H1 (cell line): Measurements from ENCODE around the gene GPNMB. TPM values are rescaled to one million over a fixed set of nuclear protein-coding genes. Genes with fewer than 3 reads are reported as not detected.

Source experiments
- CTCF ChIA-PET: fragments of 300-600 bp; sonication (Branson Sonifier 250); formaldehyde crosslinking; loops from one replicate; lab custom pipeline; 2021; ENCODE audit not compliant: partially characterized antibody; lab: Charles Lee
- POLR2A ChIA-PET: fragments of 300-600 bp; sonication (Branson Sonifier 250); formaldehyde crosslinking; loops from one replicate; lab custom pipeline; 2021; ENCODE audit warnings: inconsistent platforms; ENCODE audit not compliant: partially characterized antibody; lab: Charles Lee
- DNase-seq, 2 experiments: peaks; one replicate each; pipeline versions ENCODE4 v3.0.0 to v3.0.0-alpha.2; 2010 to 2022; ENCODE audit warnings: low spot score in 2 of 2, low read depth in 1 of 2, mixed read lengths in 1 of 2
- FAIRE-seq: peaks from 2 replicates; lab custom pipeline; 2011; peaks lifted over from hg19 to GRCh38; lab: Jason Lieb, UNC
- H2AFZ ChIP-seq: 2 replicates; pipeline ENCODE4 v1.8.1; 2012; ENCODE audit warnings: low read length, inconsistent platforms
- H2AK5ac ChIP-seq: 2 replicates; pipeline ENCODE4 v1.6.1; 2013; ENCODE audit warnings: low read depth, low read length
- H2BK120ac ChIP-seq: replicated peaks from 2 replicates; pipeline ENCODE3; 2013; ENCODE audit warnings: low read depth, low read length, inconsistent platforms
- H2BK12ac ChIP-seq: 2 replicates; pipeline ENCODE4 v1.6.1; 2013; ENCODE audit warnings: low read depth, low read length
- H2BK15ac ChIP-seq: 2 replicates; pipeline ENCODE4 v1.6.1; 2013; ENCODE audit warnings: low read length
- H2BK20ac ChIP-seq: 2 replicates; pipeline ENCODE4 v1.6.1; 2013; ENCODE audit warnings: low read length
- H2BK5ac ChIP-seq: 2 replicates; pipeline ENCODE4 v1.6.1; 2013; ENCODE audit warnings: low read depth, low read length
- H3K14ac ChIP-seq: 2 replicates; pipeline ENCODE4 v1.6.1; 2013; ENCODE audit warnings: inconsistent platforms; ENCODE audit not compliant: insufficient read length
- H3K18ac ChIP-seq: 2 replicates; pipeline ENCODE4 v1.6.1; 2013; ENCODE audit warnings: low read length; ENCODE audit errors: extremely low read depth
- H3K23ac ChIP-seq: 2 replicates; pipeline ENCODE4 v1.6.1; 2013; ENCODE audit warnings: inconsistent platforms; ENCODE audit not compliant: insufficient read length
- H3K23me2 ChIP-seq: 2 replicates; pipeline ENCODE4 v1.6.1; 2013; ENCODE audit warnings: low read depth, low read length
- H3K27ac ChIP-seq: 2 replicates; pipeline ENCODE4 v1.6.1; 2011; ENCODE audit warnings: low read depth, low read length, inconsistent platforms
- H3K27me3 ChIP-seq, 4 experiments: replicated peaks in 1 of 4; 1 replicate in 1 of 4; 2 replicates in 3 of 4; pipeline versions ENCODE4 v1.6.1 to v1.8.1; 2011 to 2013; ENCODE audit warnings: low read length in 3 of 4, mild to moderate bottlenecking in 3 of 4, inconsistent platforms in 2 of 4, mixed read lengths in 2 of 4, moderate library complexity in 1 of 4; ENCODE audit not compliant: control insufficient read depth in 3 of 4, insufficient read depth in 3 of 4; ENCODE audit errors: extremely low read depth in 1 of 4
- H3K36me3 ChIP-seq, 4 experiments: 2 replicates each; pipeline versions ENCODE4 v1.6.1 to v1.8.1; 2011 to 2013; ENCODE audit warnings: mild to moderate bottlenecking in 4 of 4, low read length in 3 of 4, moderate library complexity in 2 of 4, control low read depth in 1 of 4, inconsistent platforms in 1 of 4; ENCODE audit not compliant: insufficient read depth in 4 of 4, control insufficient read depth in 2 of 4
- H3K4ac ChIP-seq: replicated peaks from 2 replicates; pipeline ENCODE3; 2013; ENCODE audit warnings: low read length, low read depth, mixed read lengths, inconsistent platforms; ENCODE audit not compliant: insufficient read length
- H3K4me1 ChIP-seq, 4 experiments: replicated peaks in 1 of 4; 1 replicate in 1 of 4; 2 replicates in 3 of 4; pipeline versions ENCODE4 v1.6.1 to v1.8.1; 2011 to 2013; ENCODE audit warnings: low read length in 3 of 4, inconsistent platforms in 2 of 4, mixed read lengths in 1 of 4; ENCODE audit not compliant: insufficient read depth in 4 of 4, control insufficient read depth in 3 of 4
- H3K4me2 ChIP-seq, 2 experiments: 2 replicates each; pipeline versions ENCODE4 v1.6.1 to v1.8.1; 2011 to 2013; ENCODE audit warnings: low read depth in 2 of 2, low read length in 2 of 2, control low read depth in 1 of 2, inconsistent platforms in 1 of 2, mild to moderate bottlenecking in 1 of 2; ENCODE audit not compliant: insufficient read depth in 1 of 2
- H3K4me3 ChIP-seq, 4 experiments: fragments of 200-600, 300-600 bp in 1 of 4; sonication (generic), shearing (Covaris generic), sonication (Bioruptor Twin) in 1 of 4; 2 replicates each; pipeline versions ENCODE4 v1.5.1 to v1.8.1; 2011 to 2016; ENCODE audit warnings: low read length in 4 of 4, low read depth in 3 of 4, control low read depth in 2 of 4, inconsistent platforms in 2 of 4, mild to moderate bottlenecking in 2 of 4, mixed read lengths in 1 of 4, moderate library complexity in 1 of 4; ENCODE audit not compliant: insufficient read depth in 2 of 4; ENCODE audit errors: extremely low read depth in 1 of 4
- H3K56ac ChIP-seq: replicated peaks from 2 replicates; pipeline ENCODE3; 2013; ENCODE audit warnings: low read depth, mild to moderate bottlenecking, mixed read lengths, low read length, inconsistent platforms; ENCODE audit not compliant: insufficient read length
- H3K79me1 ChIP-seq: 2 replicates; pipeline ENCODE4 v1.6.1; 2013; ENCODE audit warnings: low read depth, low read length, control low read depth
- H3K79me2 ChIP-seq, 2 experiments: 2 replicates each; pipeline versions ENCODE4 v1.6.1 to v1.8.1; 2012 to 2013; ENCODE audit warnings: low read length in 2 of 2, mild to moderate bottlenecking in 2 of 2, inconsistent platforms in 1 of 2; ENCODE audit not compliant: insufficient read depth in 2 of 2, control insufficient read depth in 1 of 2
- H3K9ac ChIP-seq, 4 experiments: replicated peaks in 1 of 4; 1 replicate in 1 of 4; 2 replicates in 3 of 4; pipeline versions ENCODE4 v1.6.1 to v1.8.1; 2011 to 2013; ENCODE audit warnings: low read depth in 3 of 4, low read length in 3 of 4, control low read depth in 2 of 4, mild to moderate bottlenecking in 2 of 4, moderate library complexity in 2 of 4, inconsistent platforms in 1 of 4; ENCODE audit errors: extremely low read depth in 1 of 4
- H3K9me3 ChIP-seq, 2 experiments: 2 replicates each; pipeline versions ENCODE4 v1.6.1 to v1.8.1; 2012 to 2013; ENCODE audit warnings: mild to moderate bottlenecking in 2 of 2, moderate library complexity in 2 of 2, control low read depth in 1 of 2, inconsistent platforms in 1 of 2, low read depth in 1 of 2, low read length in 1 of 2, mixed read lengths in 1 of 2; ENCODE audit not compliant: insufficient read depth in 2 of 2
- H4K20me1 ChIP-seq, 2 experiments: replicated peaks in 1 of 2; 2 replicates each; pipeline versions ENCODE3 to v1.8.1; 2011 to 2013; ENCODE audit warnings: inconsistent platforms in 2 of 2, low read length in 2 of 2, mild to moderate bottlenecking in 1 of 2; ENCODE audit not compliant: insufficient read depth in 2 of 2, control insufficient read depth in 1 of 2
- H4K5ac ChIP-seq: 2 replicates; pipeline ENCODE4 v1.6.1; 2013; ENCODE audit warnings: low read length, low read depth, mixed read lengths, inconsistent platforms; ENCODE audit not compliant: insufficient read length
- H4K8ac ChIP-seq: 2 replicates; pipeline ENCODE4 v1.8.0; 2013; ENCODE audit warnings: mild to moderate bottlenecking, moderate library complexity, low read length, inconsistent platforms; ENCODE audit not compliant: insufficient read depth; ENCODE audit errors: extremely low read depth
- H4K91ac ChIP-seq: replicated peaks from 2 replicates; pipeline ENCODE3; 2013; ENCODE audit warnings: low read length, mixed read lengths, inconsistent platforms; ENCODE audit not compliant: insufficient read length
- ATF3 ChIP-seq: IDR thresholded peaks from 2 replicates; pipeline ENCODE4 v1.6.1; 2011; ENCODE audit warnings: low read depth, mild to moderate bottlenecking, low read length; ENCODE audit not compliant: insufficient read depth
- GABPA ChIP-seq: IDR thresholded peaks from 2 replicates; pipeline ENCODE4 v1.6.1; 2011; ENCODE audit warnings: mild to moderate bottlenecking, low read length, moderate library complexity, borderline replicate concordance; ENCODE audit not compliant: insufficient read depth
- HDAC2 ChIP-seq, 2 experiments: fragments of 300-600 bp in 1 of 2; sonication (generic) in 1 of 2; IDR thresholded peaks; 2 replicates each; pipeline ENCODE4 v1.6.1; 2011 to 2012; ENCODE audit warnings: low read depth in 2 of 2, low read length in 2 of 2, mild to moderate bottlenecking in 2 of 2, moderate library complexity in 2 of 2, borderline replicate concordance in 1 of 2, inconsistent platforms in 1 of 2
- USF2 ChIP-seq: IDR thresholded peaks from 2 replicates; pipeline ENCODE4 v1.6.1; 2011; ENCODE audit warnings: low read length, improper control_type of control experiment
- WGBS, 2 experiments: shearing (Covaris generic) in 1 of 2; methylation state at CpG; one replicate each; pipeline versions ENCODE4 v1.1.6 to v1.1.7; 2013 to 2015; ENCODE audit warnings: low lambda C conversion rate in 2 of 2, mixed read lengths in 2 of 2, inconsistent platforms in 1 of 2, low coverage in 1 of 2, missing lambda C conversion rate in 1 of 2; ENCODE audit not compliant: insufficient replicate concordance in 2 of 2, insufficient coverage in 1 of 2, insufficient read length in 1 of 2; ENCODE audit errors: extremely low coverage in 1 of 2, missing lambda C conversion rate in 1 of 2; 5-methylcytosine and 5-hydroxymethylcytosine counted together
- polyA plus RNA-seq, 7 experiments: library from polyadenylated mRNA; depleted of rRNA in 3 of 7; stranded (reverse) in 5 of 7; unstranded in 2 of 7; fragments of >200 nt in 5 of 7; fragments of 200-250 nt in 2 of 7; gene quantifications; 1 replicate in 5 of 7; 2 replicates in 1 of 7; 4 replicates in 1 of 7; pipeline versions ENCODE4 v1.2.1 to v1.2.3, GENCODE V29; 2011 to 2013; ENCODE audit warnings: missing spikeins in 2 of 7, mixed read lengths in 2 of 7
- total RNA-seq: library from RNA; stranded (reverse); fragmentation: NEBNext Ultra II Directional; extraction: Animal tissue kit (Norgen Biotek cat#: 25700); gene quantifications from 2 replicates; pipeline ENCODE4 v1.2.1, GENCODE V29; 2021

The GPNMB gene
- total and polyA plus RNA-seq, 2 of the 8 experiments (the other 6 are each of a cell fraction or from before 2014, with no cell fraction given) = 1.1 to 1.4 TPM

- no peaks in the 10 kb centered on the region for H3K36me3 ChIP-seq
- no peak overlapping the region for H2BK20ac ChIP-seq
- H4K20me1 ChIP-seq = no peaks in the 10 kb centered on the region
- H2BK120ac ChIP-seq = no peak overlapping the region
- peak overlapping the region; percentile 71 for H3K18ac ChIP-seq
- FAIRE-seq = no peak
- peak overlapping the region; percentile 75 to 81 for H3K4me2 ChIP-seq
- H2BK12ac ChIP-seq = 0 out of 2 replicates have a peak overlapping the region, but pooled peaks have one; percentile 39
- H3K4me1 ChIP-seq = peaks cover 1 to 9% (median 7%) of the 10 kb centered on the region in 4 experiments; a peak in 6 of 7 replicates
- no peak overlapping the region for H3K23ac ChIP-seq
- no peak overlapping the region; the same call in 1 of the 2 replicates for H2BK15ac ChIP-seq
- POLR2A ChIA-PET = interaction anchor here (0.9 to 1.6 kb wide), 7 partner anchors 11 to 686 kb away, joined by 3 to 5 read pairs (median 4); no protein-coding TSS in a partner anchor
- no peaks in the 10 kb centered on the region; a peak in 1 of 4 replicates for H3K9me3 ChIP-seq
- CTCF ChIA-PET = interaction anchor here (0.7 to 2.6 kb wide), 7 partner anchors 10 to 161 kb away, joined by 3 to 12 read pairs (median 3); no protein-coding TSS in a partner anchor
- no peak overlapping the region for H4K5ac ChIP-seq
- no peak overlapping the region for H4K8ac ChIP-seq
- peaks cover 7% of the 10 kb centered on the region for H3K23me2 ChIP-seq
- H3K4ac ChIP-seq = no peak overlapping the region
- H3K14ac ChIP-seq = no peak overlapping the region
- no peak overlapping the region for H3K56ac ChIP-seq
- no peak overlapping the region for H3K27ac ChIP-seq
- WGBS, 2 experiments = 72% methylated on average over 6 of the region's 6 CpGs; no CpG with 5 or more reads in 1 of the 2 experiments
- peak overlapping the region; percentile 95 for H2AFZ ChIP-seq
- H3K27me3 ChIP-seq = peaks cover 0 to 20% (median 15%) of the 10 kb centered on the region in 4 experiments; a peak in 6 of 7 replicates
- no peaks in the 10 kb centered on the region for H3K79me2 ChIP-seq
- H4K91ac ChIP-seq = no peak overlapping the region
- no peak overlapping the region for H2BK5ac ChIP-seq
- peak overlapping the region; percentile 34 to 55 (median 46) for H3K4me3 ChIP-seq
- no peak for DNase-seq
- no peaks in the 10 kb centered on the region for H3K79me1 ChIP-seq
- no peak overlapping the region for H2AK5ac ChIP-seq
- H3K9ac ChIP-seq = no peak overlapping the region; a peak in 1 of 7 replicates
- no peak for TF ChIP-seq USF2
- no peak for TF ChIP-seq ATF3
- 0 out of 4 replicates have a peak, but pooled peaks of 1 of the 2 experiments have one; percentile 9 for TF ChIP-seq HDAC2 (IDR thresholded peaks at IDR 0.05; ENCODE audit: borderline replicate concordance in 1 of 2, low read depth in 2 of 2, low read length in 2 of 2)
- no peak for TF ChIP-seq GABPA
Measured at GRCh38 chr7:23247046-23247602, 549 bp downstream of the GPNMB start.
